Medulla oblongata (tissue), 1 donor: ENCODE measurements around the gene FGF21.
A peak's percentile ranks its signal among the peaks of the same experiment; 100 is the strongest.

Source experiments
- DNase-seq: peaks from one replicate; pipeline ENCODE4 v3.0.0-alpha.2; 2015; ENCODE audit errors: extremely low spot score

Gene FGF21

DNA sequence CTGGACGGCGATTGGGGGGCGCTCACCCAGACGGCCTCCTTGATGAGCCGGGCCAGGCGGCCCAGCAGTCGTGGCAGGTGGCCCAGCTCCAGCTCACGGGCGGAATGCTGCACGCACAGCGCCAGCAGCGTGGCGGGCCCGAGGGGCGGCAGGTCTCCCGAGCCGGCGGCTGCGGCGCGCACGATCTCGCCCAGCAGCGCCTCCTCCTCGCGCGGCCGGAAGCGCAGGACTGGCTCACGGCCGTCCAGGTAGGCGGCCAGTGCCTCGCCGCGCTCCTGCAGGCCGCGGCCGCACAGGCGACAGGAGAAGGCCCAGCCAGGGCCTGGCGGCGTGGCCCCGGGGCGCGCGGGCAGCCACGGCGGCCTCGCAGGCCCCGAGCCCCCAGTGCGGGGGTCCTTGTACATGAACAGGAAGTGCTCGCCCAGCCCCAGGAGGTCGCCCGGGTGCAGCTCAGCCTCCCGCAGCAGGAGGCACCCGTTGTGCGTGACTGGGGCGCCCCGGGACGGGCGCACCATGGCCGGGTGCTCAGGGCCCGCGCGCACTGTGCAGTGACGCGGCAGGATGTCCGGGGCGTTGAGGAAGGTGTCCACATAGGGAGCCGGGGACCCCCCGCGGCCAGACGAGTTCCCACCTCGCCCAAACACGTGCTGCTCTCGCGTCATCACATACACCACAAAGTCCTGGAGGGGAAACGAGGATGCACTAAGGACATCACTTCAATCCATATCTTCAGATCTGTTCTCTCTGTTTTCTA, 26.2 kb upstream of the FGF21 start:
- no peak for DNase-seq

DNA sequence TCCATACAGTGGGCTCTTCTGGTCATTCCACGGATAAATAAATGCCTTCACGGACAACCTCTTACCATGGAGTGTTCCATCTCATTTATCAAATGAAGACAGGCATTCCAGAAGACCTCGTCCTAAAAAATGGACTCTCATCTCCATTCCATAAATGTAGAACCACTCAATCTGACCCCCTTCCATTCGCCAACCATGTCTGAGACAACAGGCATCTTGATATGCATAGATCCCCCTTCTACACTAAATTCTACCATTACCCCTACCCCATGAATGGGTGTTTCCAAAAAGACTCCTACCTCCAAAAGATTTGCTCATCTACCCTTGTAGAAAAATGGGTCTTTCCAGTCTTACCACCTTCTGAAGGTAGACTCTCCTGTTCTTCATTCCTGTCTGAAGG, 23.9 kb upstream of the FGF21 start:
- DNase-seq: no peak

DNA sequence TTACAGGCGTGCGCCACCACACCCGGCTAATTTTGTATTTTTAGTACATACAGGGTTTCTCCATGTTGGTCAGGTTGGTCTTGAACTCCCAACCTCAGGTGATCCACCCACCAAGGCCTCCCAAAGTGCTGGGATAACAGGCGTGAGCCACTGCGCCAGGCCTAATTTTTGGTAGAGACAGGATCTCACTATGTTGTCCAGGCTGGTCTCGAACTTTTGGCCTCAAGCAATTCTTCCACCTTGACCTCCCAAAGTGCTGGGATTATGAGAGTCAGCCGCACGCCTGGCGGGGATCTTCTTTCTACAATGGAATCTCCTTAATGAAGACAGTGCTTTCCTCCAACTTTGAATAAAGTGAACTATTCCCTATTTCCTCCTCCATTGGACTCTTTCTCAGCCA, 20.7 kb upstream of the FGF21 start:
- no peak for DNase-seq

GRCh38 chr19:48735031-48735615, 20.2 kb upstream of the FGF21 start:
- DNase-seq: no peak

DNA sequence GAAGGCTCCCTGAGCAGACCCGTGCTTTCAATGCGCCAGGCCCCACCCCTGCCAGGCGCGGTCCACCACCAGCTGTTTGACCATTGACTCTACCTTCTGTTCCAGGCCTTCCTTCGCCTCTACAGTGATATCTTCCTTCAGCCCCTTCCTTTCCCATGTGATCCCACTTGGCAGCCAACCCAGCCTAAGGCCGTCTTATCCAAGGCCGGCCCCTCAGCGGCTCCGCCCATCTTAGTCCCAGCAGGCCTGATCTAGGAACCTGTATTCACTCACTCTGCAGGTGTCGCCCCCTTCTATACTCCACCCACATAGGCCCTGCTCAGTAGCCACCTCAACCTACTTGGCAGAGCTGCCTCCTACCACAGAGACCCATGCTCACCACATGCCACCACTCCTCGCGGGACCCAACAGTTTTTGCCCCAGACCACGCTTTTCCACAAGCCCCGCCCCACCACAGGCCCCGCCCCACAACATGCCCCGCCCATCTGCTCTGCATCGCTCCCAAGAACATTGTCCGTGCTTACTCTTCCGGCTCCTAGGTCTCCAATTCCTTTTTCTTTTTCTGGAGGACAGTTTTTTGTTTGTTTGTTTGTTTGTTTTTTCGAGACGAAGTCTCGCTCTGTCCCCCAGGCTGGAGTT, 17.8 kb upstream of the FGF21 start:
- no peak for DNase-seq

GRCh38 chr19:48738557-48739403, 16.5 kb upstream of the FGF21 start:
- peak; percentile 66 for DNase-seq

DNA sequence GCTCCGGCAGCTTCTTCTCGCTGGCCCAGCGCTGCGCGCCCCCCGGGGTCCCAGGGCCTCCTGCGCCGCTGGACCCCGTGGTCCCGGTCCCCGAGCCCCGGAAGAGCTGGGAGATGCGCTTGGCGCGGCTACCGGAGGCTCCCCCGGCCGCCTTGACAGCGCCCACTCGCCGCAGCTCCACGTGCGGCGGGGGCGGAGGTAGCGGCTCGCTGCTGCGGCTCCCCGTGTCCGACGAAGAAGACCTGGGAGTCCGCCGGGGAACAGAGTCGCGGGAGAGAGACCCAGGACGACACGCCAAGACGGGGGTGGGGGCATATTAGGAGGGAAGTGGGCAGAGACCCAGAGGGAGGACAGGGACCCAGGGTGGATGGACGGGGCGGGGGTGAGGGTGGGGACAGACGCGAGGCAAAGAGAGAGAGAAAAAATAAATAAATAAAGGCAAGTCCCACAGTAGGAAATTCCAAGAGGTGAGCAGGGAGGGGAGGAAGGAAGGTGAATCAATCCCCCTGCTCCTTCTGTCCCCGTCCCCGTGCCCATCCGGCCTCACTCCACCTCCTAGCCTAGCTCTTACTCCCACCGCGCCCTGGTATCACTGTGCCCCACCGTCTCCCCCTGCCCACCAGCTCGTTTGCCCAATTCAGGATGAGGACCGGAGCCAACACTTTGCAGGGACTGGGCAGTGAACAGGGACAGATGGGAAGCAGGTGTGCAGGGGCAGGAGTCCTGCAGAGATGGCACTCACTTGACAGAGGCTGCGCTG, 15.7 kb upstream of the FGF21 start:
- no peak for DNase-seq

- DNase-seq: no peak
Observed at GRCh38 chr19:48740164-48740972, 15.0 kb upstream of the FGF21 start, which contains the start of gene RASIP1. Gene RASIP1, minus strand, starts transcription at chr19:48740610. Its CDS starts 328 bp downstream, at chr19:48740282.

GRCh38 chr19:48741129-48741999, 14.0 kb upstream of the FGF21 start:
- DNase-seq: no peak

- DNase-seq: no peak
Observed at GRCh38 chr19:48742096-48742495, 13.2 kb upstream of the FGF21 start.

DNA sequence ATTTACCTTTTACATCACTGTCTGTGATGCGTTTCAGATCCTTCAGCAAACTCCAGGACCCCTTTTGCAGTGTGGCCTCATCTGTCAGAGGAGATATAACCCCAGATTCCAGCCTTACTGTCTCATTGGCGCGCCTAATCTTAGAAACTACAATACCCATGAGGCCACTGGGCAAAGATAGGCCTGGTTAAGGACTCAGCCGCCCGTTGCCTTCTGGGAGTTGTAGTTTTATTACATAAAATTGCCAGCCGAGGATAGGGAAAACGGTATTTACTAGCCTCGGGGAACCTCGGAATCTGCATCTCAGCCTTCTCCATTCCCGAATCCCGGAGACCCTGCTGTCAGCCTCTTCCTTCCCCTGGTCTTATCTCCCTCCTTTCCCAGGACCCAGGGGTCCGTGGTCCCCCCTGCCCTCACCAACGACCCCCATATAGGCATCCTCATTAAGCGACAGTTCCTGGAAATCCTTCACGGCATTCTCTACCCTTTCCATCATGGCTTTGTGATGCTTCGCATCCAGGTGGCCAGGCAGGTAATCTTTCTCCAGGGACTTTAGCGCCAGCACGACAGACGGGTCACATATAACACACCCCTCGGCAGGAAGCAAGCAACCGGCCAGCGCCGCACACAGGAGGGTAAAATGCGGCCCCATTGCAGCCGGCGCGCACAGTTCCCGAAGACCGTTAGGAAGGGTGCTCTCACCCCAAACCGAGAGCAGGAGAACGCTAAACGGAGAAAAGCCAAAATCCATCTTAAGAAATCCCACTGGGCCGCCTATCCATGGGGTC, 9.9 kb upstream of the FGF21 start:
- peak; percentile 79 for DNase-seq

DNA sequence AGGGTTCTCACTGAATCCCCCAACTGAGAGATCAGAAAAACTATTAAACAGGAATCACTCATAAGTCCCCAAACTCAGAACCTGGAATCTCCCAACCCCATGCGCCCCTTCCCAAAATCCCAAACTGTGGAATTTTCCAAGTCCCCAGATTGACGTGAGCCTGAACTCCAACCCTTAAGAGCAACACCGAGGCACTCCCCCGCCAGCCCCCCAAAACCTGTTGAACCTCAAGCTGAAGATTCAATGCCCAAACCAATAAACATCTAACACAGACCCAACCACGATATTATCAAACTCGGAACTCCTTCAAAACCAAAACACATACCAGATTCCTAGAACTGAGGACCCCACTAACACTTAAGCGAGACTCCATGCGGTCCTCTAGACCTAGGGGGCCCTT, 9.2 kb upstream of the FGF21 start:
- no peak for DNase-seq

- DNase-seq: peak; percentile 79
Observed at GRCh38 chr19:48746738-48747575, 8.4 kb upstream of the FGF21 start, which contains the start of gene IZUMO1. Gene IZUMO1, minus strand, starts transcription at chr19:48746909. Its CDS starts 1,050 bp downstream, at chr19:48745859.

- DNase-seq: no peak
Observed at GRCh38 chr19:48749571-48750198, 5.6 kb upstream of the FGF21 start.

- DNase-seq: no peak
Observed at GRCh38 chr19:48750351-48750750, 5.0 kb upstream of the FGF21 start.

GRCh38 chr19:48750771-48751504, 4.4 kb upstream of the FGF21 start:
- no peak for DNase-seq
